C4-2B (cell line): ENCODE data around the gene KIZ.

Experiments
- H3K27ac ChIP-seq: fragments of 450-650 bp; 2 replicates; pipeline ENCODE4 v1.5.1; 2017
- ZFX ChIP-seq: fragments of 450-650 bp; IDR thresholded peaks from 2 replicates; pipeline ENCODE4 v1.6.1; 2017
- TF ChIP-seq, protein P1 (sequence below): fragments of 450-650 bp; conservative IDR thresholded peaks from 2 replicates; pipeline ENCODE4 v1.5.1; 2017; ENCODE audit warnings: mild to moderate bottlenecking

The KIZ gene

DNA sequence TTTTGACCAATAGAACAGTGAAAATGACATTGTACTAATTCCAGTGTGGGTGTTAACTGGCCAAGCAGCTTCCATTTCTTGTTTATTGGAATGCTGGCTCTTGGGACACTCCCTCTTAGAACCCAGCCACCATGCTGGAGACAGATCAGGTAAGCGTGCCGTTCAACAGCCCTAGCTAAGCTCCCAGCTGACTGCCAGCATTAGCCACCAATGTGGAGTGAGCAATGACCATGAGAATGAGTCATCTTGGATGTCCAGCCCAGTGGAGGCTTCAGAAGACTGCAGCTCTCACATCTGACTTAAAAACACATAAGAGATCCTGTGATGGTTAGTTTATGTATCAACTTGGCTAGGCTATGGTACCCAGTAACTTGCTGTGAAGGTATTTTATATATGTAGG lies 16.7 kb upstream of the KIZ start:
- TF ChIP-seq, protein P1, sequence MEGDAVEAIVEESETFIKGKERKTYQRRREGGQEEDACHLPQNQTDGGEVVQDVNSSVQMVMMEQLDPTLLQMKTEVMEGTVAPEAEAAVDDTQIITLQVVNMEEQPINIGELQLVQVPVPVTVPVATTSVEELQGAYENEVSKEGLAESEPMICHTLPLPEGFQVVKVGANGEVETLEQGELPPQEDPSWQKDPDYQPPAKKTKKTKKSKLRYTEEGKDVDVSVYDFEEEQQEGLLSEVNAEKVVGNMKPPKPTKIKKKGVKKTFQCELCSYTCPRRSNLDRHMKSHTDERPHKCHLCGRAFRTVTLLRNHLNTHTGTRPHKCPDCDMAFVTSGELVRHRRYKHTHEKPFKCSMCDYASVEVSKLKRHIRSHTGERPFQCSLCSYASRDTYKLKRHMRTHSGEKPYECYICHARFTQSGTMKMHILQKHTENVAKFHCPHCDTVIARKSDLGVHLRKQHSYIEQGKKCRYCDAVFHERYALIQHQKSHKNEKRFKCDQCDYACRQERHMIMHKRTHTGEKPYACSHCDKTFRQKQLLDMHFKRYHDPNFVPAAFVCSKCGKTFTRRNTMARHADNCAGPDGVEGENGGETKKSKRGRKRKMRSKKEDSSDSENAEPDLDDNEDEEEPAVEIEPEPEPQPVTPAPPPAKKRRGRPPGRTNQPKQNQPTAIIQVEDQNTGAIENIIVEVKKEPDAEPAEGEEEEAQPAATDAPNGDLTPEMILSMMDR = no peak
- no peak overlapping the region for H3K27ac ChIP-seq

DNA sequence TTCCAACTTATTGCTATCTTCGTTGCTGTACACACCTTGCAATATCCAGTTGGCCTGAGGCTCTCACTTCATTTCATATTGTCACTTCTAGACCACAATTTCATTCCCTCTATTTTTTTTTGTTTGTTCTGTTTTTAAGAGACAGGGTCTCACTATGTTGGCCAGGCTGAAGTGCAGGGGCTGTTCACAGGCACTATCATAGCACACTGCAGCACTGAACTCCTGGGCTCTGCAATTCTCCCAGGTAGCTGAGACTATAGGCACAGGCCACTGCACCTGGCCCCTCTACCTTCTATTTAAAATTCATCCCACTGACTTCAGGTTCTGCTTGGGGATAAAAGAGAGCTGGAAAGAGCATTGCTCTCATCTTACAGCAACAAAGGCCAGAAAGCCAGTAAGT lies 15.1 kb upstream of the KIZ start:
- TF ChIP-seq, protein P1 = no peak
- no peak for TF ChIP-seq ZFX
- H3K27ac ChIP-seq = no peak overlapping the region

DNA sequence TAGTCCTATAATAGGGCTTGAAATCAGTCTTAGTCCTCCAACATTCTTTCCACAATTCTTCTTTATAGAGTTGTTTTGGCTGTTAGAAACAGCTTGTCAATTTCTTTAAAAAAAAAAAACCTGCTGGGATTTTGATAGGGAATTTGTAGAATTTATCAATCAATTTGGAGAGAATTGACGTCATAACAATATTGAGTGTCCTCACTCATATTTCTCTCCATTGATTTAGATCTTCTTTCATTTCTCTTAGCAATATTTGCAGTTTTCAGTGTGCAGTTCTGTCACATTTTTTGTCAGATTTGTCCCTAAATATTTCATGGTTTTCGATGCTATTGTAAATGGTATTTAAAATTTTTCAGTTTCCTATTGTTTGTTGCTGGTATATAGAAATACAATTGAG lies 14.5 kb upstream of the KIZ start:
- no peak overlapping the region for H3K27ac ChIP-seq
- TF ChIP-seq ZFX = no peak
- TF ChIP-seq, protein P1 = no peak

DNA sequence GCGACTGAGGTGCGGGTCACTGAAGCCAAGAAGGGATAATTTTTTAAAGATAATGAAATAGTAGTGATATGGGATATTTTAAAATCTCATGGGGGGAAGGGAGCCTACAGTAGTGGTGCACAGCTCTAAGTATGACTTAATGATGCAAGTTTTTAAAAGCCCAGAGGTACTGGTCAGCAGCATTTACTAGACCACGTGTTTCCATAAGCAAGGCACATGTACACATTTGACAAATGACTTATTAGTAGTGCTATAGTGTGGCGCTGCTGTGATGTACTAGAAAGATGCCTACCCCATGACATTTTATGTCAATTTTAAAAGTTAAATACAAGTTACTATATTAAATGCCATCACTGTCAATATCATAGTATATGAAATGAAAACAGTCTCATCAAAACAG lies 12.2 kb upstream of the KIZ start:
- no peak for TF ChIP-seq ZFX
- TF ChIP-seq, protein P1 = no peak
- H3K27ac ChIP-seq = no peak overlapping the region

DNA sequence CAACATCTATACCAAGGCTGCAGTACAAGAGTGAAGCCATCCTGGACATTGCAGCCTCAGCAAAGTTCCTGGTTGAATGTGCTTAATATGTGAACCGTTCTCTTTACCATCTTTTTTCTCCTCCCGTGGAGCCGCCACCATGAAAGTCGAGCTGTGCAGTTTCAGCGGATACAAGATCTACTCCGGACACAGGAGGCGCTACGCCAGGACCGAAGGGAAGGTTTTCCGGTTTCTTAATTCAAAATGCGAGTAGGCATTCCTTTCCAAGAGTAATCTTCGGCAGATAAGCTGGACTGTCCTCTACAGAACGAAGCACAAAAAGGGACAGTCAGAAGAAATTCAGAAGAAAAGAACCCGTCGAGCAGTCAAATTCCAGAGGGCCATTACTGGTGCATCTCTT lies 11.3 kb upstream of the KIZ start:
- TF ChIP-seq ZFX = no peak
- TF ChIP-seq, protein P1 = no peak

DNA sequence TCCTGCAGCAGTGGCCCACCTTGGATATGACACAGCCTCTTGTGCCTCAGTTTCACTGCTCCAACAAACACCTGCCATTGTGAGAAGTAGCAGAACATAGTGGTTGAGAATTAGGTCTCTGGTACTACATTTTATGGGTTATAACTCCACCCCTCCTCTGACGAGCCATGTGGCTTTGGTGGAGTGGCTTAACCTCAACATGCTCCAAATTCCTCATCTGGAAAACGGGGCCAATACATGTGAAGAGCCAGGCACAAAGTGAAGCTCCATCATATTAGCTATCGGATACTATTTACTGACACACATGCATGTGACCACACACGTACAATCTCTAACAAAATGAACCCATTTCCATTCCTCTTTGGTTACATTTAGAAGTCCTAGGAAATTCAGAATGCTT lies 8.4 kb upstream of the KIZ start:
- H3K27ac ChIP-seq = no peak overlapping the region

More for the DNA sequence above, 11.3 kb upstream of the KIZ start:
- no peak overlapping the region for H3K27ac ChIP-seq

DNA sequence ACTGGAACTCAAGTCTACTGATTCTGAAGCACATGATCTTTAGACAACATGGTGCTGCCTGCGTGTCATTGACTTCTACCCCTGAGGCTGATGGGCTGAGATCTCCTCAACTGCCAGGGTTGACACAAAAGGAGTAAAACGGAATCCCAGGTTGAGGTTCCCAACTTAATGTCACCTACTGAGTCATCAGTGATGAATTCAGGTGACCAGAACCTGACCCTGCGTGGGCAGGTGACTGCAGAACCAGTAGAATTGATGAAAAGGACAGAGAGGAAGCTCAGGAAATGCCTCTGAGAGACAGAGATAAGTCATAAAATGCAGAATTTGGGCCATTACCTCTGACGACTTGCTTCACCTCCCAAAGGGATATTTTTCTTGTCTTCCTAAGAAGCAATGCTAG lies 7.7 kb upstream of the KIZ start:
- H3K27ac ChIP-seq = no peak overlapping the region
- no peak for TF ChIP-seq ZFX
- TF ChIP-seq, protein P1 = no peak

More for the DNA sequence above, 8.4 kb upstream of the KIZ start:
- TF ChIP-seq ZFX = no peak
- TF ChIP-seq, protein P1 = no peak
